ENCODE measurements around the gene RAD51D. TPM values are rescaled to one million over a fixed set of nuclear protein-coding genes. Genes with fewer than 3 reads are reported as not detected.

Gene RAD51D
- total and polyA plus RNA-seq, 4 donors, result 3.4 to 6.1 (median 3.7) TPM

DNA sequence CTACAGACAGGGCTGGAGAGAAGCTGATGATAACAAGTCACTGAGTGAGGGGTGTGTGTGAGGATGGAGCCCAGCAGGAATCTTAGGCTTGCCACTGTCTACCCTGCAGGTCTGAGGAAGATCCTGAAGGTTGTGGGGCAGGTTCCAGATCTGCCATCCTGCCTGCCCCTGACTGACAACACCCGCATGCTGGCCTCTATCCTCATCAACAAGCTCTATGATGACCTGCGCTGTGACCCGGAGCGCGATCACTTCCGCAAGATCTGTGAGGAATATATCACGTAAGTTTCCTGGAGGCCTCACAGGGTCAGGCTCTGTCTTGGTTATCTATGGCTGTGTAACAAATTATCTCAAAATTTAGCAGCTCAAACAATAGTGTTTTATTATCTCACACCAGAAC is 44.2 kb upstream of the RAD51D start:
- TF ChIP-seq GABPA (IDR thresholded peaks at IDR 0.05 in 1 of 2, conservative IDR thresholded peaks at IDR 0.05 in 1 of 2) (no peak), YY1 (IDR thresholded peaks at IDR 0.05) (no peak), FOXA2 (IDR thresholded peaks at IDR 0.05) (no peak), TAF1 (conservative IDR thresholded peaks at IDR 0.05) (no peak), EGR1 (IDR thresholded peaks at IDR 0.05; ENCODE audit: low read depth in 2 of 2) (no peak)
- TF ChIP-seq, protein P1, sequence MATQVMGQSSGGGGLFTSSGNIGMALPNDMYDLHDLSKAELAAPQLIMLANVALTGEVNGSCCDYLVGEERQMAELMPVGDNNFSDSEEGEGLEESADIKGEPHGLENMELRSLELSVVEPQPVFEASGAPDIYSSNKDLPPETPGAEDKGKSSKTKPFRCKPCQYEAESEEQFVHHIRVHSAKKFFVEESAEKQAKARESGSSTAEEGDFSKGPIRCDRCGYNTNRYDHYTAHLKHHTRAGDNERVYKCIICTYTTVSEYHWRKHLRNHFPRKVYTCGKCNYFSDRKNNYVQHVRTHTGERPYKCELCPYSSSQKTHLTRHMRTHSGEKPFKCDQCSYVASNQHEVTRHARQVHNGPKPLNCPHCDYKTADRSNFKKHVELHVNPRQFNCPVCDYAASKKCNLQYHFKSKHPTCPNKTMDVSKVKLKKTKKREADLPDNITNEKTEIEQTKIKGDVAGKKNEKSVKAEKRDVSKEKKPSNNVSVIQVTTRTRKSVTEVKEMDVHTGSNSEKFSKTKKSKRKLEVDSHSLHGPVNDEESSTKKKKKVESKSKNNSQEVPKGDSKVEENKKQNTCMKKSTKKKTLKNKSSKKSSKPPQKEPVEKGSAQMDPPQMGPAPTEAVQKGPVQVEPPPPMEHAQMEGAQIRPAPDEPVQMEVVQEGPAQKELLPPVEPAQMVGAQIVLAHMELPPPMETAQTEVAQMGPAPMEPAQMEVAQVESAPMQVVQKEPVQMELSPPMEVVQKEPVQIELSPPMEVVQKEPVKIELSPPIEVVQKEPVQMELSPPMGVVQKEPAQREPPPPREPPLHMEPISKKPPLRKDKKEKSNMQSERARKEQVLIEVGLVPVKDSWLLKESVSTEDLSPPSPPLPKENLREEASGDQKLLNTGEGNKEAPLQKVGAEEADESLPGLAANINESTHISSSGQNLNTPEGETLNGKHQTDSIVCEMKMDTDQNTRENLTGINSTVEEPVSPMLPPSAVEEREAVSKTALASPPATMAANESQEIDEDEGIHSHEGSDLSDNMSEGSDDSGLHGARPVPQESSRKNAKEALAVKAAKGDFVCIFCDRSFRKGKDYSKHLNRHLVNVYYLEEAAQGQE (IDR thresholded peaks at IDR 0.05), result no peak
- TF ChIP-seq, protein P2, sequence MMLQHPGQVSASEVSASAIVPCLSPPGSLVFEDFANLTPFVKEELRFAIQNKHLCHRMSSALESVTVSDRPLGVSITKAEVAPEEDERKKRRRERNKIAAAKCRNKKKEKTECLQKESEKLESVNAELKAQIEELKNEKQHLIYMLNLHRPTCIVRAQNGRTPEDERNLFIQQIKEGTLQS (IDR thresholded peaks at IDR 0.05), result no peak
- H3K9ac ChIP-seq (ENCODE audit: low read depth in 1 of 2, low read length in 2 of 2), result no peak overlapping the region
- H3K27me3 ChIP-seq (ENCODE audit: control insufficient read depth in 4 of 4, insufficient read depth in 4 of 4, low read length in 3 of 4), result peaks cover 0 to 3% (median 0%) of the 10 kb centered on the region in 4 donors
- no peaks in the 10 kb centered on the region for H3K36me3 ChIP-seq (ENCODE audit: control insufficient read depth in 4 of 4, insufficient read depth in 3 of 4, low read depth in 1 of 4, low read length in 3 of 4)
- no peaks in the 10 kb centered on the region for H3K4me1 ChIP-seq (ENCODE audit: control insufficient read depth in 4 of 4, insufficient read depth in 4 of 4, low read length in 3 of 4)
- H3K4me3 ChIP-seq (ENCODE audit: low read depth in 1 of 3, low read length in 3 of 3), result no peak overlapping the region
- 93% methylated on average over 7 of the region's 7 CpGs for WGBS
- no peaks in the 10 kb centered on the region for H3K9me3 ChIP-seq (ENCODE audit: control insufficient read depth in 4 of 4, low read length in 3 of 4)
- H3K27ac ChIP-seq (ENCODE audit: low read depth in 1 of 2, low read length in 2 of 2), result no peak overlapping the region
- DNase-seq (ENCODE audit: low spot score), result no peak

DNA sequence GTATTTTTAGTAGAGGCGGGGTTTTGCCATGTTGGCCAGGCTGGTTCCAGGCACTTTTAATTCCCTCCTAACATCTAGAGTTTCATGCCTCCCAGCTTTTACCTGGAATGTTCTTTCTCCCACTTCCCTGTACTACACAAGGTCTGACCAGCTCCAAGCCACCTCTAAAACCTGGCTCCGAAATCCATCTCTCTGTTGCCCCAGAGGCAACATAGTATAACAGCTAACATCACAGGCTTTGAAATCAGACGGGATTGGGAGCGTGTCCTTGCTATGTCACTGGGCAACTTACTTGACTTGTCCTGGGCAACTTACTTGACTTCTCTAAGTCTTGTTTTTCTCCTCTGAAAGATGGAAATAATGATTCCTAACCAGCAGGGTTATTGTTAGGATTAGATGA is 43.1 kb upstream of the RAD51D start:
- WGBS, result 80% methylated on average over 4 of the region's 4 CpGs
- Histone ChIP-seq H3K4me1 (ENCODE audit: control insufficient read depth in 4 of 4, insufficient read depth in 4 of 4, low read length in 3 of 4) (no peaks in the 10 kb centered on the region), H3K4me3 (ENCODE audit: low read depth in 1 of 3, low read length in 3 of 3) (no peak overlapping the region), H3K27ac (ENCODE audit: low read depth in 1 of 2, low read length in 2 of 2) (no peak overlapping the region), H3K9me3 (ENCODE audit: control insufficient read depth in 4 of 4, low read length in 3 of 4) (no peaks in the 10 kb centered on the region), H3K36me3 (ENCODE audit: control insufficient read depth in 4 of 4, insufficient read depth in 3 of 4, low read depth in 1 of 4, low read length in 3 of 4) (no peaks in the 10 kb centered on the region), H3K9ac (ENCODE audit: low read depth in 1 of 2, low read length in 2 of 2) (no peak overlapping the region), H3K27me3 (ENCODE audit: control insufficient read depth in 4 of 4, insufficient read depth in 4 of 4, low read length in 3 of 4) (peaks cover 0 to 3% (median 0%) of the 10 kb centered on the region in 4 donors)
- TF ChIP-seq GABPA (IDR thresholded peaks at IDR 0.05 in 1 of 2, conservative IDR thresholded peaks at IDR 0.05 in 1 of 2), result no peak
- TF ChIP-seq HNF4A (conservative IDR thresholded peaks at IDR 0.05), result no peak
- TF ChIP-seq NR2F2 (IDR thresholded peaks at IDR 0.05), result no peak
- no peak for TF ChIP-seq SP1 (IDR thresholded peaks at IDR 0.05)
- TF ChIP-seq, protein P3, sequence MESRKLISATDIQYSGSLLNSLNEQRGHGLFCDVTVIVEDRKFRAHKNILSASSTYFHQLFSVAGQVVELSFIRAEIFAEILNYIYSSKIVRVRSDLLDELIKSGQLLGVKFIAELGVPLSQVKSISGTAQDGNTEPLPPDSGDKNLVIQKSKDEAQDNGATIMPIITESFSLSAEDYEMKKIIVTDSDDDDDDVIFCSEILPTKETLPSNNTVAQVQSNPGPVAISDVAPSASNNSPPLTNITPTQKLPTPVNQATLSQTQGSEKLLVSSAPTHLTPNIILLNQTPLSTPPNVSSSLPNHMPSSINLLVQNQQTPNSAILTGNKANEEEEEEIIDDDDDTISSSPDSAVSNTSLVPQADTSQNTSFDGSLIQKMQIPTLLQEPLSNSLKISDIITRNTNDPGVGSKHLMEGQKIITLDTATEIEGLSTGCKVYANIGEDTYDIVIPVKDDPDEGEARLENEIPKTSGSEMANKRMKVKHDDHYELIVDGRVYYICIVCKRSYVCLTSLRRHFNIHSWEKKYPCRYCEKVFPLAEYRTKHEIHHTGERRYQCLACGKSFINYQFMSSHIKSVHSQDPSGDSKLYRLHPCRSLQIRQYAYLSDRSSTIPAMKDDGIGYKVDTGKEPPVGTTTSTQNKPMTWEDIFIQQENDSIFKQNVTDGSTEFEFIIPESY (IDR thresholded peaks at IDR 0.05), result no peak
- TF ChIP-seq JUND (IDR thresholded peaks at IDR 0.05), result no peak
- no peak for TF ChIP-seq RAD21 (IDR thresholded peaks at IDR 0.05)
- no peak for TF ChIP-seq FOXA1 (IDR thresholded peaks at IDR 0.05)
- no peak for TF ChIP-seq TAF1 (conservative IDR thresholded peaks at IDR 0.05)
- TF ChIP-seq RXRA (IDR thresholded peaks at IDR 0.05), result no peak
- TF ChIP-seq FOXA2 (IDR thresholded peaks at IDR 0.05), result no peak
- TF ChIP-seq EGR1 (IDR thresholded peaks at IDR 0.05; ENCODE audit: low read depth in 2 of 2), result no peak
- TF ChIP-seq, protein P4, sequence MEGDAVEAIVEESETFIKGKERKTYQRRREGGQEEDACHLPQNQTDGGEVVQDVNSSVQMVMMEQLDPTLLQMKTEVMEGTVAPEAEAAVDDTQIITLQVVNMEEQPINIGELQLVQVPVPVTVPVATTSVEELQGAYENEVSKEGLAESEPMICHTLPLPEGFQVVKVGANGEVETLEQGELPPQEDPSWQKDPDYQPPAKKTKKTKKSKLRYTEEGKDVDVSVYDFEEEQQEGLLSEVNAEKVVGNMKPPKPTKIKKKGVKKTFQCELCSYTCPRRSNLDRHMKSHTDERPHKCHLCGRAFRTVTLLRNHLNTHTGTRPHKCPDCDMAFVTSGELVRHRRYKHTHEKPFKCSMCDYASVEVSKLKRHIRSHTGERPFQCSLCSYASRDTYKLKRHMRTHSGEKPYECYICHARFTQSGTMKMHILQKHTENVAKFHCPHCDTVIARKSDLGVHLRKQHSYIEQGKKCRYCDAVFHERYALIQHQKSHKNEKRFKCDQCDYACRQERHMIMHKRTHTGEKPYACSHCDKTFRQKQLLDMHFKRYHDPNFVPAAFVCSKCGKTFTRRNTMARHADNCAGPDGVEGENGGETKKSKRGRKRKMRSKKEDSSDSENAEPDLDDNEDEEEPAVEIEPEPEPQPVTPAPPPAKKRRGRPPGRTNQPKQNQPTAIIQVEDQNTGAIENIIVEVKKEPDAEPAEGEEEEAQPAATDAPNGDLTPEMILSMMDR (IDR thresholded peaks at IDR 0.05; ENCODE audit: low read depth, low read length, missing input control), result no peak
- TF ChIP-seq, protein P1 (IDR thresholded peaks at IDR 0.05), result no peak
- TF ChIP-seq, protein P5, sequence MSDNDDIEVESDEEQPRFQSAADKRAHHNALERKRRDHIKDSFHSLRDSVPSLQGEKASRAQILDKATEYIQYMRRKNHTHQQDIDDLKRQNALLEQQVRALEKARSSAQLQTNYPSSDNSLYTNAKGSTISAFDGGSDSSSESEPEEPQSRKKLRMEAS (IDR thresholded peaks at IDR 0.05), result no peak
- DNase-seq (ENCODE audit: low spot score), result no peak

All from liver (tissue), 9 donors.